Right lobe of liver (tissue), 4 donors: ENCODE data around the gene ADAM11.

ENCODE experiments used
- CTCF ChIP-seq, 4 donors: fragments of 200-600 bp in 3 of 4; fragments of 450-650 bp in 1 of 4; IDR thresholded peaks; one replicate each; pipeline versions ENCODE4 v1.5.1 to v1.8.0; 2016 to 2022; ENCODE audit warnings: antibody characterized with exemption in 4 of 4, mild to moderate bottlenecking in 2 of 4
- POLR2A ChIP-seq: fragments of 450-650 bp; IDR thresholded peaks from one replicate; pipeline ENCODE4 v1.6.1; 2017; ENCODE audit warnings: antibody characterized with exemption, mild to moderate bottlenecking
- donor health status: DM: no; HTN: no; CAD: no.
- donor health status: DM: no; HTN: no; CAD: no.
- donor health status: DM: no; HTN: yes; CAD: no.

GRCh38 chr17:44752953-44753861 is 5.6 kb upstream of the ADAM11 start:
- TF ChIP-seq CTCF (IDR thresholded peaks at IDR 0.05) (no peak), POLR2A (no peak)
